ENCODE measurements around the gene ERCC2. TPM values are rescaled to one million over a fixed set of nuclear protein-coding genes. Genes with fewer than 3 reads are reported as not detected.
A peak's percentile ranks its signal among the peaks of the same experiment; 100 is the strongest.

Gene ERCC2
- total RNA-seq, 1 experiment from 2014 or later = 49.8 TPM

GRCh38 chr19:45402298-45403061 lies 32.1 kb upstream of the ERCC2 start:
- peak; percentile 84 for DNase-seq (ENCODE audit: low spot score)

GRCh38 chr19:45401815-45402214 lies 31.4 kb upstream of the ERCC2 start:
- DNase-seq (ENCODE audit: low spot score) = no peak

DNA sequence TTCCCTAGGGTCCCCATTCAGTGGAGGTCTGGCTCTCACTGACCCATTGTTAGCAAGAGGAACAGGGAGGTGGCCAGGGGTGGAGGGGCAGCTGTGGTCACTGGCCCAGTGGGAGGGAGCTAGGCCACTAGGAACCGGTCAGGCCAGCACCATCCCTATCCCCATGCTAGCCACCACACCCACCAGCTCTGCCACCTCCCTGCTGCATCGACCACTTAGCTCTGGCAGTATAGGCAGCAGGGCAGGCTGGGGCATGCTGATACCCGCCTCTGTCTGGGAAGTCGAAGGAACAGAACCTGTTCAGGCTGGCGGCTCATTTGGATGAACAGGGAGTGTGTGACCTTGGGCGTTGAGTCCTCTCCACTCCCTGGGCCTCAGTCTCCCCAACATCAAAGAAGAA lies 29.8 kb upstream of the ERCC2 start:
- peak; percentile 23 for DNase-seq (ENCODE audit: low spot score)

GRCh38 chr19:45395821-45396617 lies 25.6 kb upstream of the ERCC2 start:
- no peak for DNase-seq (ENCODE audit: low spot score)

GRCh38 chr19:45391871-45392665 lies 21.7 kb upstream of the ERCC2 start:
- no peak for DNase-seq (ENCODE audit: low spot score)

- peak; percentile 62 for DNase-seq (ENCODE audit: low spot score)
These were observed 21.0 kb upstream of the ERCC2 start for GRCh38 chr19:45391346-45391745.

DNA sequence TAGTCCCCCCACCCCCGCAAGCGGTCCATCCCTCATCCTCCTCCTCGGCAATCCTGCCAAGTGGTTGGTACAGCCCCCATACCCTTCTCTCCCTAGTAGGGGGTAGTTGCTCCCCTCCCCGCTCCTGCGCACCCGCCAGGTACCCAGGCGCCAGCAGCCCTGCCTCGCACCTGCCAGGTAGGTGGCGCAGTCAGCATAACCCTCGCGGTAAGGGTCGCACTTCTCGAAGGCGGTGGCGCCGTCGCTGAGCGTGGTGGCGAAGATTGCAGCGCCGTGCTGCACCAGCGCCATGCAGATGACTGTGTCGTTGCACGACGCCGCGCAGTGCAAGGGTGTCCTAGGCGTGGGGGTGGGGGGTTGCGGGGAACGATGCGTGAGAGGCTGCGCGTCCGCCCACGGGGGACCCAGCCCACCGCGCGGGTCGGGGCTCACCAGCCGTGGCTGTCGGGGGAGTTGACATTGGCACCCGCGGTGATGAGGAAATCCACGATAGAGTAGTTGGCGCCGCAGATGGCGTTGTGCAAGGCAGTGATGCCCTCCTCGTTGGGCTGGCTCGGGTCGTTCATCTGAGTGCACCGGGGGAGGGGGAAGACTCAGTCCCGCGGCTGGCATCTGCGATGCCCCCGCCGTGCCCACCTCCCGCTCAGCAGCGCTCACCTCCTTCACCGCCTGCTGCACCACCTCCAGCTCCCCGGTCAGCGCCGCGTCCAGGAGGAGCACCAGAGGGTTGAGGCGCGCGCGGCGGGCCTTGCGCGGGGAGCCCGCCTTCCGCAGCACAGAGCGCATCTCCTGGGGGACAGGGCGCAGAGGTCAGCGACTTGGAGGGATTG lies 15.2 kb upstream of the ERCC2 start:
- DNase-seq (ENCODE audit: low spot score) = no peak

DNA sequence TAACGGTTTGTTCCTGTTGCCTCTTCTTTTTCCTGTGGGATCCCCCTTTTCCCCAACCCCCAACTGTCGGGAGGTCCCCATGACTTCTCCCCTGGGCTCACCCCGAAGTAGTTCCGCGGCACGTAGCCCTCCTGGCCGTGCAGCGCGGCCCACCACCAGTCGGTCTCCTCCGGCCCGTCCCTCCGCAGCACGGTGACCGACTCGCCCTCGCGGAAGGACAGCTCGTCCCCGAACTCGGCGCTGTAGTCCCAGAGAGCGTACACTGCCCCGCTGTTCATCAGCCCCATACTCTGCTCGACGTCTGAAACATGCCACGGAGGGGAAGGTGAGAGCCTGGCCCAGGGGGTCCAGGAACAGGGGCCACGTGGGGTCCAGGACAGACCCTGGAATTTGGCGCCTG lies 12.1 kb upstream of the ERCC2 start:
- no peak for DNase-seq (ENCODE audit: low spot score)

- DNase-seq (ENCODE audit: low spot score) = no peak
These were observed 9.7 kb upstream of the ERCC2 start for GRCh38 chr19:45380107-45380506.

- no peak for DNase-seq (ENCODE audit: low spot score)
These were observed 5.8 kb upstream of the ERCC2 start for GRCh38 chr19:45376045-45376724.

- no peak for DNase-seq (ENCODE audit: low spot score)
These were observed 1.5 kb downstream of the ERCC2 start for GRCh38 chr19:45368737-45369340.

GRCh38 chr19:45368127-45368526 lies 2.2 kb downstream of the ERCC2 start:
- no peak for DNase-seq (ENCODE audit: low spot score)

GRCh38 chr19:45364696-45365095 lies 5.7 kb downstream of the ERCC2 start:
- DNase-seq (ENCODE audit: low spot score) = no peak

DNA sequence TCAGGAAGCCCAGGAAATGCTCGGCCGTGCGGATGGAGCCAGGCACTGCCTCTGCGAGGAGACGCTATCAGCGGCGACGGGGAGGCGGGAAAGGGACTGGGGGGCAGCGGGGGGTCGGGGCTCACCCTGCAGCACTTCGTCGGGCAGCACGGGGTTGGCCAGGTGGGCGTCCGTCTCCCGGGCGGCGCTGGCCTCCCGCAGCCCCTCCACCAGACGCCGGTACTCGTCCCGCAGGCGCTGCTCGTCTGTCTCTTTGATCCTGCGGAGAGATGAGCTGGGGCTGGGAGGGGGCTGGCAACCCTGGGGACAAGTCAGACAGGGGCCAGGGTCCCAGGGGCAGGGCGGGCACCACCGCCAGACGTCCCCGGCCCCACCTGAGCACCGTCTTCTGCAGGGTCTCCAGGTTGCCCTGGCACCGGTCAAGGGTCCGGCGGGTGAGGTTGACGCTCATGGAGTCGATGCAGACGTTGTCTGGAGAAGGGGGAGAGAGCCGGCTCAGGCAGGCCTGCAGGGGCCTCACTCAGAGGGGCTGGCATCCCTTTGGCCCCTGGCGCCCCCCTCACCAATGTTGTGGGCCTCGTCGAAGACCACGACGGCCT lies 6.4 kb downstream of the ERCC2 start:
- no peak for DNase-seq (ENCODE audit: low spot score)

DNA sequence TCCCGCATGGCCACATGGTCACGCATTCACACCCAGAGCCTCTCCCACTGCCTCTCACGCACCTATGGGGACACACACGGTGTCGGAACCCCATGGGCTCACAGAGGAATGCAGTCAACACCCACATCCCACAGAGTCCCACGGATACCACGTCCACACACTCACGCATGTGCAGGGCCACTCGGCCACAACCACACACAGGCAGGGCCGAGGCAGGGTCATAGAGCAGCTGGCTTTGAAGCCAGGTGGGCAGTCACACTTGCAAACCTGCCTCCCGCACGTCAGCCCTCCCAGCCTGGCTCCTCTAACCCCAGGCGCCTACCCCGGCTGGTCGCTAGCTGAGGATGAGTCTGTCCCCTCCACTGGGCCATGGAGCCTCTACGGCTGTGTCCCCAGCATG lies 8.1 kb downstream of the ERCC2 start:
- DNase-seq (ENCODE audit: low spot score) = no peak

DNA sequence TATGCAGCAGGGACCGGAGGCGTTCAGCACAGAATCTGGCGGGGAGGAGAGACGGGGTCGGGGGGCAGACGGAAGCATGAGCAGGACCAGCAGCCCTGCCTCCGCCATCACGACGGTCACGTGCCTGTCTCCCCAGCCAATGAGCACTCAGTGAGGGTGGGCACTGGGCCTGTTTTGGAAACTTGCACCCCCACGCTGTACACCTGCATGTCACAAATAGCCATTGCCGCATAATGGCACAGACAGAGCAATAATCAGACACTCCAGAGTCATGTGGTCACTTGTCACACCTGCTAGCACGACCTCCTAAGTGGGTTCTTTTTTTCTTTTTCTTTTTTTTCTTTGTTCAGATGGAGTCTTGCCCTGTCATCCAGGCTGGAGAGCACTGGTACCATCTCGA lies 8.8 kb downstream of the ERCC2 start:
- DNase-seq (ENCODE audit: low spot score) = no peak

DNA sequence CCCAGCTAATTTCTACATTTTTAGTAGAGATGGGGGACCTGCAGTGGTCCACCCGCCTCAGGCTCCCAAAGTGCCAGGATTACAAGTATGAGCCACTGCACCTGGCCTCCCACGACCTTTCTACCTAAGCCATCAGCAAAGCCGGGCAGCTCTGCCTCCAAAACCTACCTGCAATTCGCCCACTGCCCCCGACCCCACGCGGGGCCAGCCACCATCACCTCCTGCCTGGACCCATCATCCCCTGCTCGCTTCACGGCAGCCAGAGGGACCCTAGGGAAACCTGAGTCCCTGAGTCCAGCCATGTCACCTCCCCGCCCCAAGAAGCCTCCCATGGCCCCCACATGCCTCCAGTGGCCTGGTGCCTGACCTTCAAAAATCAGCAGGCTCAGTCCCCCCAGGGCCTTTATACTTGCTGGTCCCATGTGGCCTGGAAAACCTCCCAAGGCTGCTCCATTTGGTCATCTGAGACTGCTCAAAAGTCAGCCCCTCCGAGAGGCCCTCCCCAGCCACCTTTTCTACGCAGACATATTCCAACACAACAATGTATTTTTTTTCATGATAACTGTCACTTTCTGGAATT lies 12.1 kb downstream of the ERCC2 start:
- no peak for DNase-seq (ENCODE audit: low spot score)

GRCh38 chr19:45357445-45357783 lies 13.0 kb downstream of the ERCC2 start:
- DNase-seq (ENCODE audit: low spot score) = no peak

GRCh38 chr19:45356760-45357444 lies 13.5 kb downstream of the ERCC2 start:
- DNase-seq (ENCODE audit: low spot score) = no peak

Data from HT-29 (cell line).